ENCODE data around the gene ID1. TPM values are rescaled to one million over a fixed set of nuclear protein-coding genes. Genes with fewer than 3 reads are reported as not detected.

The ID1 gene
- total and polyA plus RNA-seq, 9 donors: 26.0 to 353 (median 64.2) TPM

DNA sequence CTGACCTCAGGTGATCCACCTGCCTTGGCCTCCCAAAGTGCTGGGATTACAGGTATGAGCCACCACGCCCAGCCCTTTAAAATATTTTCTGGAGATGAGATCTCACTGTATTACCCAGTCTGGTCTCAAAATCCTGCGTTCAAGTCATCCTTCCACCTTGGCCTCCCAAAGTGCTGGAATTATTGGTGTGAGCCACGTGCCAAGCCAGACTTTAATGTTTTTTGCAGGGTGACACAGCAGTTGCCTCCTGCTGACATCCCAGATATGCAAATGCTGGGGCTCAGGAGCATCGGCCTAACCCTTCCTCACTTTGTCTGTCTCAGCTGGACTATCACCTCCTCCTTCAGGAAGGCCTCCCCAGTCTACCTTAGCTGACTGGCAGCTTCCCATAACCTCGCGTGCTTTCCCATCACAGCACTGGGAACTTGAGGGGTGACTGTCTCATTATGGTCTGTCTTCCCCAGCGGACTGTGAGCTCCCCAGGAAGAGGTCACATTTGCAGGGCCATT is 14.3 kb upstream of the ID1 start:
- Histone ChIP-seq H3K9me3 (no peaks in the 10 kb centered on the region), H3K4me3 (no peak overlapping the region), H3K27ac (no peak overlapping the region), H3K4me1 (ENCODE audit: insufficient read depth) (no peaks in the 10 kb centered on the region), H3K27me3 (no peaks in the 10 kb centered on the region), H3K36me3 (no peaks in the 10 kb centered on the region)
- WGBS, 3 donors: 90 to 92% (median 92%) methylated on average over 7 of the region's 7 CpGs
- no peak for DNase-seq
- intact Hi-C loops (cut with DNase I): no loop called here
- no peak for TF ChIP-seq POLR2A (IDR thresholded peaks at IDR 0.05)
- no peak for TF ChIP-seq EP300 (IDR thresholded peaks at IDR 0.05)
- TF ChIP-seq, protein P1, sequence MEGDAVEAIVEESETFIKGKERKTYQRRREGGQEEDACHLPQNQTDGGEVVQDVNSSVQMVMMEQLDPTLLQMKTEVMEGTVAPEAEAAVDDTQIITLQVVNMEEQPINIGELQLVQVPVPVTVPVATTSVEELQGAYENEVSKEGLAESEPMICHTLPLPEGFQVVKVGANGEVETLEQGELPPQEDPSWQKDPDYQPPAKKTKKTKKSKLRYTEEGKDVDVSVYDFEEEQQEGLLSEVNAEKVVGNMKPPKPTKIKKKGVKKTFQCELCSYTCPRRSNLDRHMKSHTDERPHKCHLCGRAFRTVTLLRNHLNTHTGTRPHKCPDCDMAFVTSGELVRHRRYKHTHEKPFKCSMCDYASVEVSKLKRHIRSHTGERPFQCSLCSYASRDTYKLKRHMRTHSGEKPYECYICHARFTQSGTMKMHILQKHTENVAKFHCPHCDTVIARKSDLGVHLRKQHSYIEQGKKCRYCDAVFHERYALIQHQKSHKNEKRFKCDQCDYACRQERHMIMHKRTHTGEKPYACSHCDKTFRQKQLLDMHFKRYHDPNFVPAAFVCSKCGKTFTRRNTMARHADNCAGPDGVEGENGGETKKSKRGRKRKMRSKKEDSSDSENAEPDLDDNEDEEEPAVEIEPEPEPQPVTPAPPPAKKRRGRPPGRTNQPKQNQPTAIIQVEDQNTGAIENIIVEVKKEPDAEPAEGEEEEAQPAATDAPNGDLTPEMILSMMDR (IDR thresholded peaks at IDR 0.05): no peak

DNA sequence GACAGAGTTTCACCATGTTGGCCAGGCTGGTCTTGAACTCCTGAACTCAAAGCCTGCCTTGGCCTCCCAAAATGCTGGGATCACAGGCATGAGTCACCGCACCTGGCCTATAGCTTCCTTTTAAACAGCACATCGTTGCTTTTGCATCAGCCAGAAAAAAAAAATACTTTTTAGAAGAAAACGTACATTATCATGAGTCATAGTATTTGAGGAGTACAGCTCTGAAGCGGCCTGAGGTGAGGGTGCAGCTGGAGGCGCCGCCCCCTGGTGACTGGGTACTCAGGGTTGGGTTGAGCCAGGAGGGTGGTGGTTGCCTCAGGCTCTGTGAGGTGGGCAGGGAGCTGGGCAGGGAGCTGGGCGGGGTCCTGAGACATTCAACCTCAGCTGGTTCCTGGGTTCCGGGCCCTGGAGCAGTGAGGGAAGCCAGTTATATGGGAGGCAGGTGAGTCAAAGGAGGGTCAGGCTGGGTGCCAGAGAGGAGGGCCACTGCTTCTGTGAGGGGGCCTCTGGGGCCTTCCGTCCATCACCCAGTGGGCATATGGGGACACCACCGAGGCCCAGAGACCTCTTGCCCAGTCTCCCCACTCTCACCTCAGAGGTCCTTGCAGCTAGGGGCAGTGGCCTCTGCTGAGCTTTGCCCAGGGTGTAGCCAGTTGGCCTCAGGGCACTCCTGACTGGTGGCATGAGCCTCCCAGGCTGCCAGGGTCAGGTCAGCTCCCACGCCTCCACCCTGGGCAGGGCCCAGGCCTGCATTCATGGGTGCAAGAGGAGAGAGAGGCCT is 11.7 kb upstream of the ID1 start:
- Histone ChIP-seq H3K4me1 (ENCODE audit: insufficient read depth) (no peaks in the 10 kb centered on the region), H3K36me3 (no peaks in the 10 kb centered on the region), H3K9me3 (no peaks in the 10 kb centered on the region), H3K4me3 (no peak overlapping the region), H3K27me3 (no peaks in the 10 kb centered on the region), H3K27ac (peak overlapping the region in 1 of 2 donors; percentile 58)
- WGBS, 3 donors: 77 to 84% (median 83%) methylated on average over 10 to 11 of the region's 11 CpGs
- DNase-seq: no peak
- TF ChIP-seq EP300 (IDR thresholded peaks at IDR 0.05) (no peak), POLR2A (IDR thresholded peaks at IDR 0.05) (no peak)
- TF ChIP-seq, protein P1 (IDR thresholded peaks at IDR 0.05): no peak
- intact Hi-C loops (cut with DNase I): no loop called here

DNA sequence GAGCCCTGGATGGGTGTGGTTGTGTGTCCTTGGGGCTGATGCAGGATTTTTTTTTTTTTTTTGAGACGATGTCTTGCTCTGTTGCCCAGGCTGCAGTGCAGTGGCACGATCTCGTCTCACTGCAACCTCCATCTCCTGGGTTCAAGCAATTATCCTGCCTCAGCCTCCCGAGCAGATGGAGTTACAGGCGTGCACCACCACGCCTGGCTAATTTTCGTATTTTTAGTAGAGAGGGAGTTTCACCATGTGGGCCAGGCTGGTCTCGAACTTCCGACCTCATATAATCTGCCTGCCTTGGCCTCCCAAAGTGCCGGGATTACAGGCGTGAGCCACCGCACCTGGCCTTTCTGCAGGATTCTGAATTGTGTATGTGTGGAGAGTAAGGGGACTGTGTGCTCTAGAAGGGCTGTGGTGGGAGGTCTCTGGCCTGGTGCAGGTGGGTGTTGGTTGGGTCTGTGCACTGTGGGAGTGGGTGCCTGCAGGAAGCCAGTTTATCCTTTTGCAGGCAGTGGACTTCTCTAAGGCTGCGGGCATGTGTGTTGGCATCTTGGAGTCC is 11.0 kb upstream of the ID1 start:
- Histone ChIP-seq H3K9me3 (no peaks in the 10 kb centered on the region), H3K4me3 (no peak overlapping the region), H3K36me3 (no peaks in the 10 kb centered on the region), H3K27me3 (no peaks in the 10 kb centered on the region), H3K4me1 (ENCODE audit: insufficient read depth) (no peaks in the 10 kb centered on the region), H3K27ac (no peak overlapping the region)
- TF ChIP-seq POLR2A (IDR thresholded peaks at IDR 0.05): no peak
- TF ChIP-seq, protein P1 (IDR thresholded peaks at IDR 0.05): no peak
- TF ChIP-seq EP300 (IDR thresholded peaks at IDR 0.05): no peak
- intact Hi-C loops (cut with DNase I): no loop called here
- no peak for DNase-seq
- WGBS, 3 donors: 85 to 92% (median 91%) methylated on average over 13 of the region's 13 CpGs

DNA sequence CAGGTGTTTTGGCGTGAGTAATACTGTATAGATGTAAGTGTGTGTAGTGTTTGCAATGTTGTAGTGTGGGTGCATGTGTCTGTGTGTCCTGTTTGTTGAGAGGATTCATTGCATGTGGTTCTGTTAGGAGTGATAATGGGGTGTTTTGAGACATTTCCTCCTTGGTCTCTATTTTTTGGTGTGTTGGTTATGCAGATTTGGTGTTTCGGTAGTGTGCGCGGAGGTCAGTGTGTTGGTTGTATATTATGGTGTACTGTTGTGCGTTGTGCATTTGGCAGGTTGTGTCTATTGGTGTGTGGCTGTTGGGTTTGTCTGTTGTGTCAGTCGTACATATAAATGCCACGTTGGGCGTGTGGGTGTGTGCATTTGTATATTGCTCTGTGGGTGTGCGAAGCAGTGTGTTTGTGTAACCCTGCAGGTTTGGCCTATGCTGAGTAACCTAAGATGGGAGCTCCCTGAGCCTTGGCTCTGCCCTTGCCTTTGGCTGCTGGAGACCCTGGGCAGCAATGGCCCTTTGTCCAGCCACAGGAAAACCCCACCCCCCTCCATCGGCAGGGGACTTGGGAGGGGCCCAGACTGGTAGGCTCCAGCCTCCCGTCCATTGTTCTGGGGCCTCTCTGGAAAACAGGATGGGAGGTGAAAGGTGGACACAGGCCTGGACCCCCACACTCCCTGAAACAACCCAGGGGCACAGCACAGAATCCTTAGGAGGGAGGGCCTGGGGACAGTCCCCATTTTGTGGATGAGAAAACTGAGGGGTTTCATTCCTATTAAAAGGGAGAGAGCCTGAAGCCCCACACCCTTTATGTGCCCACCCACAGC is 10.3 kb upstream of the ID1 start:
- 80 to 90% (median 83%) methylated on average over 11 of the region's 11 CpGs for WGBS, 3 donors
- no peak for DNase-seq
- Histone ChIP-seq H3K9me3 (no peaks in the 10 kb centered on the region), H3K4me3 (no peak overlapping the region), H3K4me1 (ENCODE audit: insufficient read depth) (no peaks in the 10 kb centered on the region), H3K36me3 (no peaks in the 10 kb centered on the region), H3K27me3 (no peaks in the 10 kb centered on the region), H3K27ac (peak overlapping the region in 1 of 2 donors; percentile 39)
- intact Hi-C loops (cut with DNase I): no loop called here
- TF ChIP-seq, protein P1 (IDR thresholded peaks at IDR 0.05): no peak
- no peak for TF ChIP-seq POLR2A (IDR thresholded peaks at IDR 0.05)
- no peak for TF ChIP-seq EP300 (IDR thresholded peaks at IDR 0.05)
